ENCODE results near the gene IGF2BP1.
"Not testable (repeated sequence)": the region's sequence is repeated elsewhere in the genome, so short reads cannot be mapped to it uniquely, and the experiment has no call there.

The IGF2BP1 gene

DNA sequence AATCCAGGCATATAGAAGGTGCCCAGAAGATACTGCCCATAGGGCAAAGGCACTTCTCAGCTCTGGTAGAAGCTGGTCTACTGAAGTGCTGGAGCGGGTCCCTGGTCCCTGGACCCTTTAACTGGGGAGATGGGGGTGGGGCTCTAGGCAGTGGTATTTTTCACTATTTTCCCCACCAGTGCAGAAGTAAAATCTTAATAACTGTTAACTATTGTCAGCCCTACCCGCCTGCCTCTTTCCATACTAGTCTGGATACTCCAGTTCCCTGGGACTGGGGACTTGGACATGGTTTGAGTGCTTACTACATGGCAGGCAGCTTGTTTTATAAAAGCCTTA lies 24.6 kb downstream of the IGF2BP1 start:
- Histone ChIP-seq H3K4me1 (ENCODE audit: insufficient read depth, low read length) (no peaks in the 10 kb centered on the region), H3K36me3 (ENCODE audit: insufficient read depth, low read length) (no peaks in the 10 kb centered on the region), H2AFZ (ENCODE audit: low read depth, low read length) (no peak overlapping the region), H3K9me3 (ENCODE audit: insufficient read depth, low read length, severe bottlenecking) (no peaks in the 10 kb centered on the region), H4K20me1 (ENCODE audit: insufficient read depth, low read length) (no peaks in the 10 kb centered on the region), H3K4me2 (ENCODE audit: insufficient read depth, low read length) (no peak overlapping the region), H3K9ac (ENCODE audit: low read depth, low read length) (no peak overlapping the region), H3K4me3 (ENCODE audit: low read depth in 1 of 2, low read length in 2 of 2) (no peak overlapping the region), H3K27ac (ENCODE audit: low read length) (no peak overlapping the region), H3K79me2 (ENCODE audit: insufficient read depth, low read length) (no peaks in the 10 kb centered on the region), H3K27me3 (ENCODE audit: insufficient read depth, low read length, poor library complexity) (peaks cover 4% of the 10 kb centered on the region)
- DNase-seq = no peak
- no peak for TF ChIP-seq EZH2 (IDR thresholded peaks at IDR 0.05; ENCODE audit: borderline replicate concordance, low read depth, low read length, severe bottlenecking)
- TF ChIP-seq, protein P1, sequence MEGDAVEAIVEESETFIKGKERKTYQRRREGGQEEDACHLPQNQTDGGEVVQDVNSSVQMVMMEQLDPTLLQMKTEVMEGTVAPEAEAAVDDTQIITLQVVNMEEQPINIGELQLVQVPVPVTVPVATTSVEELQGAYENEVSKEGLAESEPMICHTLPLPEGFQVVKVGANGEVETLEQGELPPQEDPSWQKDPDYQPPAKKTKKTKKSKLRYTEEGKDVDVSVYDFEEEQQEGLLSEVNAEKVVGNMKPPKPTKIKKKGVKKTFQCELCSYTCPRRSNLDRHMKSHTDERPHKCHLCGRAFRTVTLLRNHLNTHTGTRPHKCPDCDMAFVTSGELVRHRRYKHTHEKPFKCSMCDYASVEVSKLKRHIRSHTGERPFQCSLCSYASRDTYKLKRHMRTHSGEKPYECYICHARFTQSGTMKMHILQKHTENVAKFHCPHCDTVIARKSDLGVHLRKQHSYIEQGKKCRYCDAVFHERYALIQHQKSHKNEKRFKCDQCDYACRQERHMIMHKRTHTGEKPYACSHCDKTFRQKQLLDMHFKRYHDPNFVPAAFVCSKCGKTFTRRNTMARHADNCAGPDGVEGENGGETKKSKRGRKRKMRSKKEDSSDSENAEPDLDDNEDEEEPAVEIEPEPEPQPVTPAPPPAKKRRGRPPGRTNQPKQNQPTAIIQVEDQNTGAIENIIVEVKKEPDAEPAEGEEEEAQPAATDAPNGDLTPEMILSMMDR (IDR thresholded peaks at IDR 0.05; ENCODE audit: borderline replicate concordance, extremely low read depth, low read length, poor library complexity, severe bottlenecking) = no peak
- ATAC-seq (ENCODE audit: insufficient read depth, low read depth) = no peak

DNA sequence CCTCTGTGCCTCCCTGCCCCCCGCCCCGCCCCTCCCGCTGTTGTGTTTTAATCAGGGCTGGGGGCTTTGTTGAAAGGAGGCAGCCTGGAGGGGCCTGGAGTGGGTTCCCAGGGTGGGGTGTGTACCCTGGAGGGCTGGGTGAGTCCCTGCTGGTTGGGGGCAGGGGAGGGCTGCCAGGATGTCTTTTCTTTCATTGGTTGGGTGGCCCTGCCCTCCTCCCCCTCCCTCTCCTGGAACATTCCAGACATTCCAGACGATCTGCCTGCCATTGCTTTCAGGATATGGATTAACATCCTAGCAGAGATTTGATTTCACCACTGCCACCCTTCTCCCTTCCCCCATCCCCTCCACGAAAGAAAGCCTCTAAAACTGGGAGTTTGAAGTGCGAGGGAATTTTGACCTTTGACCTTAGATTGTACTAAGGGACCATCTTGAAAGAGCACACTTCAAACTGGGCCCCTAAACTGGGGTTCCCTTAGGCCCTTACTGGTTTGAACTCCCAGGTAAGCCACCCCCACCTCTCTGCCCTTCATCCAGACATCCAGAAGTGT lies 25.3 kb downstream of the IGF2BP1 start:
- no peaks in the 10 kb centered on the region for H3K4me1 ChIP-seq (ENCODE audit: insufficient read depth, low read length)
- H3K9me3 ChIP-seq (ENCODE audit: insufficient read depth, low read length, severe bottlenecking) = no peaks in the 10 kb centered on the region
- no peak for ATAC-seq (ENCODE audit: insufficient read depth, low read depth)
- H3K4me3 ChIP-seq (ENCODE audit: low read depth in 1 of 2, low read length in 2 of 2) = no peak overlapping the region
- no peak overlapping the region for H2AFZ ChIP-seq (ENCODE audit: low read depth, low read length)
- DNase-seq = no peak
- no peaks in the 10 kb centered on the region for H3K79me2 ChIP-seq (ENCODE audit: insufficient read depth, low read length)
- no peak overlapping the region for H3K27ac ChIP-seq (ENCODE audit: low read length)
- H3K9ac ChIP-seq (ENCODE audit: low read depth, low read length) = no peak overlapping the region
- H3K36me3 ChIP-seq (ENCODE audit: insufficient read depth, low read length) = no peaks in the 10 kb centered on the region
- peaks cover 4% of the 10 kb centered on the region for H3K27me3 ChIP-seq (ENCODE audit: insufficient read depth, low read length, poor library complexity)
- H3K4me2 ChIP-seq (ENCODE audit: insufficient read depth, low read length) = no peak overlapping the region
- TF ChIP-seq, protein P1 (IDR thresholded peaks at IDR 0.05; ENCODE audit: borderline replicate concordance, extremely low read depth, low read length, poor library complexity, severe bottlenecking) = no peak
- TF ChIP-seq EZH2 (IDR thresholded peaks at IDR 0.05; ENCODE audit: borderline replicate concordance, low read depth, low read length, severe bottlenecking) = no peak
- no peaks in the 10 kb centered on the region for H4K20me1 ChIP-seq (ENCODE audit: insufficient read depth, low read length)

DNA sequence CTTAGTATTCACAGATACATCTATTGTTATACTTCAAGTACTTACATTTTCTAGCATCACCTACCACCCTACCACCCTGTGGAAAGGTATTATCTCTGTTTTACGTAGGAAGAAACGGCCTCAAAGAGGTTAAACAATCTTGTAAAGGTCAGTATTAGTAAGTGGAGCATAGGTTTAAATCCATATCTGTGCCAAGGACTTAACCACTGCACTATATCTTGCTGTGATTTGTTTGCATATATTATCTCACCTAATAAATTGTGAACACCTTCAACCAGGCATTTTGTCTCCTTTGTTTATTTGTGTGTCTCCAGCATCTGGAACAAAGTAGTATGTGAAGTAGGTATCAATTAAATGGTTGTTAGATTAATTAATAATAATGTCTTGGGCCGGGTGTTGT lies 27.3 kb downstream of the IGF2BP1 start:
- Histone ChIP-seq H3K4me3 (ENCODE audit: low read depth in 1 of 2, low read length in 2 of 2) (no peak overlapping the region), H3K79me2 (ENCODE audit: insufficient read depth, low read length) (no peaks in the 10 kb centered on the region), H3K4me2 (ENCODE audit: insufficient read depth, low read length) (no peak overlapping the region), H3K9me3 (ENCODE audit: insufficient read depth, low read length, severe bottlenecking) (no peaks in the 10 kb centered on the region), H3K36me3 (ENCODE audit: insufficient read depth, low read length) (no peaks in the 10 kb centered on the region), H3K27ac (ENCODE audit: low read length) (no peak overlapping the region), H3K4me1 (ENCODE audit: insufficient read depth, low read length) (no peaks in the 10 kb centered on the region), H3K27me3 (ENCODE audit: insufficient read depth, low read length, poor library complexity) (peaks cover 4% of the 10 kb centered on the region), H4K20me1 (ENCODE audit: insufficient read depth, low read length) (no peaks in the 10 kb centered on the region), H3K9ac (ENCODE audit: low read depth, low read length) (no peak overlapping the region), H2AFZ (ENCODE audit: low read depth, low read length) (no peak overlapping the region)
- TF ChIP-seq, protein P1 (IDR thresholded peaks at IDR 0.05; ENCODE audit: borderline replicate concordance, extremely low read depth, low read length, poor library complexity, severe bottlenecking) = no peak
- TF ChIP-seq EZH2 (IDR thresholded peaks at IDR 0.05; ENCODE audit: borderline replicate concordance, low read depth, low read length, severe bottlenecking) = no peak
- ATAC-seq (ENCODE audit: insufficient read depth, low read depth) (no peak), DNase-seq (no peak)

DNA sequence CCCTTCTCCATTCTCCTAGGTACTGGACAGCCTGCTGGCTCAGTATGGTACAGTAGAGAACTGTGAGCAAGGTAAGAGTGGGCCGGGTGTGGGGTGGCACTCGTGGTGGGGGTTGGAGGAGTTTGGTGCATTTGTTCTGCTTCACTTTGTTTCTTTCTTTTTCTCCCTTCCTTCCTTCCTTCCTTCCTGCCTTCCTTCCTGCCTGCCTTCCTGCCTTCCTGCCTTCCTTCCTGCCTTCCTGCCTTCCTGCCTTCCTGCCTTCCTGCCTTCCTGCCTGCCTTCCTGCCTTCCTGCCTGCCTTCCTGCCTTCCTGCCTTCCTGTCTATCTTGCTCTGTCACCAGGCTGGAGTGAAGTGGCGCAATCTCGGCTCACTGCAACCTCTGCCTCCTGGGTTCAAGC lies 29.3 kb downstream of the IGF2BP1 start:
- not testable (repeated sequence) for H3K9ac ChIP-seq (ENCODE audit: low read depth, low read length); H3K4me3 ChIP-seq (ENCODE audit: low read depth in 1 of 2, low read length in 2 of 2); ATAC-seq (ENCODE audit: insufficient read depth, low read depth); H3K27ac ChIP-seq (ENCODE audit: low read length); H3K27me3 ChIP-seq (ENCODE audit: insufficient read depth, low read length, poor library complexity); H4K20me1 ChIP-seq (ENCODE audit: insufficient read depth, low read length); H3K4me2 ChIP-seq (ENCODE audit: insufficient read depth, low read length); DNase-seq; H3K36me3 ChIP-seq (ENCODE audit: insufficient read depth, low read length); H3K9me3 ChIP-seq (ENCODE audit: insufficient read depth, low read length, severe bottlenecking); H3K4me1 ChIP-seq (ENCODE audit: insufficient read depth, low read length); H2AFZ ChIP-seq (ENCODE audit: low read depth, low read length); H3K79me2 ChIP-seq (ENCODE audit: insufficient read depth, low read length)
